IPS-18a (cell line): ENCODE results near the gene GNAI2.
"Not testable (repeated sequence)": the region's sequence is repeated elsewhere in the genome, so short reads cannot be mapped to it uniquely, and the experiment has no call there.

ENCODE experiments used
- H3K27ac ChIP-seq: one replicate; pipeline ENCODE4 v1.5.1; 2013; ENCODE audit warnings: low read length
- H3K27me3 ChIP-seq: one replicate; pipeline ENCODE4 v1.6.1; 2013; ENCODE audit warnings: mild to moderate bottlenecking, low read length; ENCODE audit not compliant: control insufficient read depth, insufficient read depth
- H3K36me3 ChIP-seq: one replicate; pipeline ENCODE4 v1.6.1; 2013; ENCODE audit warnings: low read depth, low read length; ENCODE audit not compliant: control insufficient read depth
- H3K4me1 ChIP-seq: one replicate; pipeline ENCODE4 v1.6.1; 2013; ENCODE audit warnings: low read depth, low read length; ENCODE audit not compliant: control insufficient read depth
- H3K4me3 ChIP-seq: one replicate; pipeline ENCODE4 v1.5.1; 2013; ENCODE audit warnings: low read length
- H3K9ac ChIP-seq: one replicate; pipeline ENCODE4 v1.6.1; 2013; ENCODE audit warnings: mild to moderate bottlenecking, low read length, moderate library complexity
- H3K9me3 ChIP-seq: one replicate; pipeline ENCODE4 v1.6.1; 2013; ENCODE audit warnings: low read depth, low read length; ENCODE audit not compliant: control insufficient read depth

The GNAI2 gene

GRCh38 chr3:50254577-50255250 is 18.7 kb downstream of the GNAI2 start:
- H3K9ac ChIP-seq = no peak overlapping the region
- H3K27me3 ChIP-seq = no peaks in the 10 kb centered on the region
- H3K4me3 ChIP-seq = no peak overlapping the region
- peaks cover 32% of the 10 kb centered on the region for H3K36me3 ChIP-seq
- H3K4me1 ChIP-seq = no peaks in the 10 kb centered on the region
- H3K27ac ChIP-seq = no peak overlapping the region
- H3K9me3 ChIP-seq = no peaks in the 10 kb centered on the region

DNA sequence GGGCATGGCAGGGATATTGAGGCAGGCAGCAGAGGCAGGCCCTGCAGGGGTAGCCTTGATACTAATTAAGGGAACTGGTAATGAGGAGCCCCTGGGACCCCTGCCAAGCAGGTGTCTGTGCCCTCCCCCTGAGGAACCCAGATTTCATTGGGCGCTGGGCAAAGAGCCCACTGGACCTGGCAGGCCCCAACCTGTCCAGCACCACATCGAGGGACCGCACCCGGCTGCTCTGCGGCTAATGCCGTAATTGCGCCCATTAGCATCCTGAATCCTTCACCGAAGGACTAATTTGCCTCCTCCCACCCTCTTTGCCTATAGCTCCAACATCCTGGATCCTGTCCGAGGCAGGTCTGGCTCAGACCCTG is 19.2 kb downstream of the GNAI2 start:
- Histone ChIP-seq H3K4me3 (no peak overlapping the region), H3K9me3 (no peaks in the 10 kb centered on the region), H3K27me3 (no peaks in the 10 kb centered on the region), H3K4me1 (no peaks in the 10 kb centered on the region), H3K27ac (no peak overlapping the region), H3K9ac (no peak overlapping the region), H3K36me3 (peaks cover 32% of the 10 kb centered on the region)

GRCh38 chr3:50256978-50257890 is 21.2 kb downstream of the GNAI2 start:
- H3K9ac ChIP-seq = no peak overlapping the region
- H3K9me3 ChIP-seq = no peaks in the 10 kb centered on the region
- H3K27ac ChIP-seq = no peak overlapping the region
- H3K36me3 ChIP-seq = peaks cover 32% of the 10 kb centered on the region
- H3K27me3 ChIP-seq = no peaks in the 10 kb centered on the region
- H3K4me1 ChIP-seq = peaks cover 14% of the 10 kb centered on the region
- no peak overlapping the region for H3K4me3 ChIP-seq

DNA sequence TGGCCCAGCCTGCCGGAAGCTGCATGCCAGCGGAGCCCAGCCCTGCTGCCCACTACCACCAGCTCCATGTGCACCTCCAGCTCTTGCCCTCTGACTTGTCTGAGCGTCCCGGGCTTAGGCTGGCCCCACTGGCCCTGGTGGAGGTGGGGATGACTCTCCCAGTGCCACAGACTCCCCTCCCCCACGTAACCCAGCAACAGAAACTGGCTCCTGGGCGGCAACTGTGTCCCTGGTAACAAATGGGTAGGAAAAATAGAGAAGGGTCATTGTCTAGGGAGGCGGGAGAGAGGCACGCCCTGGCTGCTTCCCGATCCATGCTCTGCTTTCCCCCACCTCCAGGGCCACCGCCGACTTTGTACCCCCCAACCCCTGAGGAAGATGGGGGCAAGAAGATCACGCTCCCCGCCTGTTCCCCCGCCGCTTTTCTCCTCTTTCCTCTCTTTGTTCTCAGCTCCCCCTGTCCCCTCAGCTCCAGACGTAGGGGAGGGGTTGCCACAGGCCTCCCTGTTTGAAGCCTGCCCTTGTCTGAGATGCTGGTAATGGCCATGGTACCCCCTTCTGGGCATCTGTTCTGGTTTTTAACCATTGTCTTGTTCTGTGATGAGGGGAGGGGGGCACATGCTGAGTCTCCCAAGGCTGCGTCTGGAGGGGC is 22.2 kb downstream of the GNAI2 start:
- no peaks in the 10 kb centered on the region for H3K9me3 ChIP-seq
- no peaks in the 10 kb centered on the region for H3K27me3 ChIP-seq
- H3K9ac ChIP-seq = no peak overlapping the region
- H3K27ac ChIP-seq = no peak overlapping the region
- H3K4me3 ChIP-seq = no peak overlapping the region
- H3K4me1 ChIP-seq = peaks cover 14% of the 10 kb centered on the region
- peaks cover 25% of the 10 kb centered on the region for H3K36me3 ChIP-seq

- Histone ChIP-seq H3K9ac (no peak overlapping the region), H3K9me3 (no peaks in the 10 kb centered on the region), H3K4me1 (peaks cover 14% of the 10 kb centered on the region), H3K4me3 (no peak overlapping the region), H3K27ac (no peak overlapping the region), H3K27me3 (no peaks in the 10 kb centered on the region), H3K36me3 (peaks cover 22% of the 10 kb centered on the region)
Observed at GRCh38 chr3:50258979-50259378, 23.0 kb downstream of the GNAI2 start.

GRCh38 chr3:50259432-50260026 is 23.5 kb downstream of the GNAI2 start:
- Histone ChIP-seq H3K36me3 (peaks cover 22% of the 10 kb centered on the region), H3K27ac (no peak overlapping the region), H3K9ac (no peak overlapping the region), H3K4me3 (no peak overlapping the region), H3K27me3 (no peaks in the 10 kb centered on the region), H3K4me1 (peaks cover 19% of the 10 kb centered on the region), H3K9me3 (no peaks in the 10 kb centered on the region)

GRCh38 chr3:50260027-50260941 is 24.3 kb downstream of the GNAI2 start:
- H3K4me3 ChIP-seq = peak overlapping the region; percentile 46
- no peak overlapping the region for H3K27ac ChIP-seq
- H3K9ac ChIP-seq = peak overlapping the region; percentile 77
- H3K9me3 ChIP-seq = no peaks in the 10 kb centered on the region
- H3K27me3 ChIP-seq = no peaks in the 10 kb centered on the region
- peaks cover 24% of the 10 kb centered on the region for H3K4me1 ChIP-seq
- H3K36me3 ChIP-seq = peaks cover 22% of the 10 kb centered on the region

GRCh38 chr3:50260942-50261441 is 25.0 kb downstream of the GNAI2 start:
- Histone ChIP-seq H3K9me3 (no peaks in the 10 kb centered on the region), H3K4me1 (peaks cover 28% of the 10 kb centered on the region), H3K27ac (no peak overlapping the region), H3K9ac (peak overlapping the region; percentile 77), H3K27me3 (no peaks in the 10 kb centered on the region), H3K36me3 (peaks cover 22% of the 10 kb centered on the region), H3K4me3 (peak overlapping the region; percentile 46)

GRCh38 chr3:50261505-50261904 is 25.5 kb downstream of the GNAI2 start:
- Histone ChIP-seq H3K36me3 (peaks cover 17% of the 10 kb centered on the region), H3K27ac (no peak overlapping the region), H3K4me1 (peaks cover 30% of the 10 kb centered on the region), H3K4me3 (no peak overlapping the region), H3K9me3 (no peaks in the 10 kb centered on the region), H3K9ac (no peak overlapping the region), H3K27me3 (no peaks in the 10 kb centered on the region)

DNA sequence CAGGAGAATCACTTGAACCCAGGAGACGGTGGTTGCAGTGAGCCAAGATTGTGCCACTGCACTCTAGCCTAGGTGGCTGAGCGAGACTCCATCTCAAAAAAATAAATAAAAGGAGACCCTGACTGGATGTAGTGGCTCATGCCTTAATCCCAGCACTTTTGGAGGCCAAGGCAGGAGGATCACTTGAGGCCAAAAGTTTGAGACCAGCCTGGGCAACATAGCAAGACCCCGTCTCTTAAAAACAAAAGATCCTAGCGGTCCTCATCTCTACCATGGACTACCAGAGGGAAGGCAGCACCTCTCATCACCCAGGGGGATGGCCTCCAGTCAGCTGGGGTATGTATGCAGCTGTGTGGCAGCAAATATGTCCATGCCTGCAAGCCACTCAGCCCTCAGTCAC is 26.2 kb downstream of the GNAI2 start:
- Histone ChIP-seq H3K4me1 (peaks cover 36% of the 10 kb centered on the region), H3K36me3 (peaks cover 11% of the 10 kb centered on the region)
- not testable (repeated sequence) for H3K4me3 ChIP-seq, H3K27ac ChIP-seq, H3K27me3 ChIP-seq, H3K9me3 ChIP-seq, H3K9ac ChIP-seq
